Stimulated activated CD8-positive, alpha-beta memory T cell treated with anti-CD3 and anti-CD28 coated beads, Interleukin-12 subunit alpha, Interleukin-12 subunit beta, amount 100 ng/mL, for 1 hour (primary cell): Measurements from ENCODE around the gene NR1I3.
"Not testable (repeated sequence)": the region's sequence is repeated elsewhere in the genome, so short reads cannot be mapped to it uniquely, and the experiment has no call there.

Experiments
- DNase-seq: peaks from one replicate; pipeline ENCODE4 v3.0.0-alpha.2; 2020; ENCODE audit warnings: low read depth

NR1I3 gene

DNA sequence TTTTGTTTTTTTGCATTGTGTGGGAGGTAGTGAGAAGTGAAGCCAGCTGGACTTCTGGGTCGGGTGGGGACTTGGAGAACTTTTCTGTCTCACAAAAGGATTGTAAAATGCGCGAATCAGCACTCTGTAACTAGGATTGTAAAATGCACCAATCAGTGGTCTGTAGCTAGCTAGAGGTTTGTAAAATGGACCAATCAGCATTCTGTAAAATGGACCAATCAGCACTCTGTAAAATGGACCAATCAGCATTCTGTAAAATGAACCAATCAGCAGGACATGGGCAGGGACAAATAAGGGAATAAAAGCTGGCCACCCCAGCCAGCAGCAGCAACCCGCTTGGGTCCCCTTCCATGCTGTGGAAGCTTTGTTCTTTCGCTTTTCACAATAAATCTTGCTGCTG, 12.1 kb upstream of the NR1I3 start:
- DNase-seq, result not testable (repeated sequence)

DNA sequence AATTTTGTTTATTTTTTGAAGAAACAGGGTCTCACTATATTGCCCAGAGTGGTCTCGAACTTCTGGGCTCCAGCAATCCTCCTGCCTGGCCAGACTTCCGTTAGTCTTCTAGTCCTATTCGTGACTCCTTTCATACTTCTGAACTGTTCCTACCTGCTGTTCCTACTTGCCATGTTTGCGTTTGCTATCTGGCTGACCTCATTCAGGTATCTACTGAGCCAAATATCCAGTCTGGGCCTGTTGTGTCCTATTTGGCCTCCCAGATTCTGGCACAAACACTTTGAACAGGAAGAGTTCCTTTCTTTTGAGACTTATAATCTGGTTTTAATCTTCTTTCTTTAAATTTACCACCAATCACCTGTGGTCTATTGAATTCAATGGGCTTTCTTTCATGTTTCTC, 6.9 kb upstream of the NR1I3 start:
- DNase-seq, result no peak

DNA sequence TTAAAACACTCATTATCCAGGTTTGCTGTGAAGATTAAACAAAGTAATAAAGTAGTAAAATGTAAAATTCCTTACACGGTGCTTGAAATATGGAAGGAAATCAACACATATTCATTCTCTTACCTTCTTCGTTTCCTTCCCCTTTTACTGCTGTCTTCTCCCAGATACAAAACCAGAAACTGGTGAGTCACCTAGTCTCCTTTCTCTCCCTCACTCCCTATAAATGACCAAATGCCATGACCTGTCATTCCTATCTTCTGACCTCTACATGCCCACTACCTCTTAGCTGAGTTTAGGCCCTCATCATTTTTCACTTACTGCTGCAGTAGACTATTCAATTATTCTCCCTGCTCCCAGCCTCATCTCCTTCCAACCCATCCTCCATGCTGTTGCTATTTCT, 4.3 kb upstream of the NR1I3 start:
- no peak for DNase-seq

DNA sequence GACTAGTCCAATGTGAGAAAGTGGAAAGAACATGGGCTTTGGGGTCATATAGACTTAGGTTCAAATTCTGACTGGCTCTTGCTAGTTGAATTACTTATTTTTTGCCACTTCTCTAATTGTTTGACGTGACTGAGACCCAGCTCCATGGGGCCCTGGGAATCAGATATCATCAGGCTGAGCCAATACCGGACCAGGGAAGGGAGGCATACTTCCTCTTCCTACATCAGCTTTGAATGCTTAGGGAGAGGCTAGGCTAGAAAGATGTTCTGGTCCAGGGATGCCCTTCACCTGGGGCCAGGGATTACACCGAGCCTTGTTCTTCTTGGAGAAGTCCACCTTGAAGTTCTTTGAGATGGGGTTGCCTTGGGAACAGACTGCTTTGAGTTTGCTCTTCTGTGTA, 3.7 kb upstream of the NR1I3 start:
- no peak for DNase-seq

DNA sequence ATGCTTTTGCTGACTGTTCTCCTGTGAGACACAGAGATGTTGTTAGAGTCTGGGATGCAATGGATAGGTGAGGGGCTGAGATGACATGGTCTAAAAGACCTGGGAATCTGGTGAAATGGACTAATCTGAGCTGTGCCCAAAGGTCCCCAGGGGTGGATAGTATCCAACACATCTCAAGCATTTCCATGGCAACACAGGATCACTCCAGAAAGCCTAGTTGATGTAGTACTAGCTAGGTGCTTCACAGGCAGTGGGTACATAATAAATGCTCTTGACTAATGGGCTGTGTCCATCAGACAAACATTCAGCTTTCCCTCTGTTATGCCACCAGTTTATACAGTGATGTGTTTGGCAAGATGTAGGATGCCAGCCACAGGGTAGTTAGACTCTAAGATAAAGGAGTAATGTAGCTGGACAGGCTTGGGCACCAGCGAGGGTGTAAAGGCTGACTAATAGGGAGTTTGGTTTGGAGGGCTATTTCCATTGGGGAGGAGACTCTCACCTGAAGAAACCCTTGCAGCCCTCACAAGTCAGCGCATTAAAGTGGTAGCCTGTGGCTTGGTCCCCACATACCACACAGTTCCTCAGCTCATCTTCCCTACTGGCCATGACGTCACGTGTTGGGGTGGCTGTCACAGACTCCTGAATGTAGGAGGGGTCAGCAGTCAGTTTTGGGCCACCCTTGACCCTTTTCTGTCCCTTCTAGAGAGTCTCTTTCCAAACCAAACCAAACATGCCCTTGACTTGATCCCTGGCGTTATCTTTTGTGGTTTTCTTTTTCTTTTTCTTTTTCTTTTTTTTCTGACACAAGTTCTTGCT, 1.8 kb downstream of the NR1I3 start:
- DNase-seq, result no peak

DNA sequence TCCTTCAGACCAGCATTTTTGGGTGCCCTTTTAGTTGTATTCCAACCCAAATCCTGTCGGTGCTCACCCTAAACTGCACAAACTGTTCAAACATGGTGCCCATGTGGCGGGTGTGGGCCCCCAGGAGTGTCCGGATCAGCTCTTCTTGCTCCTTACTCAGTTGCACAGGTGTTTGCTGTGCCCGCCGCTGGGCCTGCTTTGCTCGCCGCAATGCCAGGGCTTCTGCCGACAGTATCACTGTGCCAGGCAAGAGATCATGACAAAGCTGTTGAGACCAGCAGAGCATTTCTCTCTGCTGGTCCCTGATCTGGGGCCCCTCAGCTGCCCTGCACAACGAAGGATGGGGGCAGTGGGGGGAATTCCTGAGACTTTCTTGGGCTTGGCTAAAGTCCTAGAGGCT, 4.9 kb downstream of the NR1I3 start:
- no peak for DNase-seq

DNA sequence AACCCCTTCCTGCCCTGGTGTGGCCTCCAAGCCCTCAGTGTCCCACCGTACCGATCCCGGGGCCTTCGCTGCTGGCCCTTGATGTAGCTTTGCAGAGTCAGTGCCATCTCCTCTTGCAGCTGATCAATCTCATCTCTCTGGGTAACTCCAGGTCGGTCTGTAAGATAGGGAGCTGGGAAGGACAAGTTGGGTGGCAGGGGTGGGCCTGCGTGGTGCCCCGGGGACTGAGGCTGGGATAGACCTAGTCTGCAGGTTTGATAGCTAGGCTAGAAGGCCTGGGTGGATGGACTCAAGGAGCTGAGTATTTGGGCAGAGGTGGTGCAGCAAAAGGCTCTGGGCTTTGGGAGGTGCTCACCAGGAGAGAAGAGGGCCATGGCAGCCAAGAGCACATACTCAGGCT, 7.2 kb downstream of the NR1I3 start:
- DNase-seq, result no peak

DNA sequence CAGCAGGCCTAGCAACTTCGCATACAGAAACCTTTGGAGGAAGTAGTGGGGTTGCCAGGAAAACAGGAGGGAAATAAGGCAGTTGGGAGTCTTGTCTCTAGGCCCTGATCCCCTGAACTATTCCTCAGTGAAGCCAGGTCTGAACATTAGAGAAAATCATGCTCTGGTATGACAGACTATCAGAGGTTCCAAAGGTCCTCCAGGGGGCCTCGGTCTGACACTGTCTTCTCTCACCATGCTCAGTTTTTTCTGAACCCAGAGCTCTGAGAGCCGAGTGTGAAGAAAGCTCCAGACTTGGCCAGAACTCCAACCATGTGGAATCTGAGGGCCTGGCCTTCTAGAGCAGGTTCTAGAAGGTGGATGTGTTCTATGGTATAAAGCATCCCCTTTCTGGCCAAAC, 8.1 kb downstream of the NR1I3 start:
- DNase-seq, result no peak

DNA sequence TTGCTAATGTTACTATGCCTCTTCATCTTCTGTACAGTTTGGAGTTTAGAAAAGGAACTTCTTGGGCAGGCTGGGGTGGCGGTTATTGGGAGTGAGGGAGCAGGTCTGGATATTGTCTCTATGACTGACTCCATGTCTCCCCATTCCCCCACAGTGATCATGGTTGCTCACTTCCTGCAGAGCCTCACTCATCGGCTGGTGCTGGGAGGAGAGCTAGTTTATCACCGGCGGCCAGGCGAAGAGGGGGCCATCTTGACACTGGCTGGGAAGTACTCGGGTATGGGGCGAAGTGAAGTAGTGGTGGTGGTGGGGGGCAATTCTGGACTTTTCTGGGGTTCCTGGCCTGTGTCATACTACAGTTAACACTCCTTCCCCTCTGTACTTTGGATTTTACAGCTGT, 10.0 kb downstream of the NR1I3 start:
- no peak for DNase-seq

DNA sequence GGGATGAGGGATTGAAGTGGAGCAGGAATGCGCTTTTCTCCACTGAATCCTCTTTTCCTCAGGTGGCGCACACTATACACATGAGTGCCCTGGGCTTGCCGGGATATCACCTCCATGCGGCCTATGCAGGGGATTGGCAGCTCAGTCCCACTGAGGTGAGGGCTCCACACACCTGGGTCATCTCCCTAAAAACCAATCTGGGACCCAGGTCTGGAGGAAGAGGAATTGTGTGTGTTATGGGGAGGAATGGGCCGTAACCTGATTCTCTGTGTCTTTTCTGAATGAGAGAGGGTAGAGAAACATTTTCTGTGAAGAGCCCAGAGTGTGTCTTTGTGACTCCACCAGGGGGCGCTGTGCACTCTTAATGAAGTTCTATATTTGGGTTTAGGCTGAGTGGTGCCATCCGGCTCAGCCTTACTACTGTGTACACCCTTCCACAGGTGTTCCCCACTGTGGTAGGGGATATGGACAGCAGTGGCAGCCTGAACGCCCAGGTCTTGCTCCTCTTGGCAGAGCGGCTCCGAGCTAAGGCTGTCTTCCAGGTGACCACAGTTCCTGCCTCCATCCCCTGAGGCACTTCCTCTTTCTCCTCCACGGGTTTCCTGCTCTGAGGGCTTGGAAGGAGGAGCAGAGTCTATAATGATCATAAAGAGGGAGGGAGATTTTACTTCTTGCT, 10.7 kb downstream of the NR1I3 start:
- peak; percentile 88 for DNase-seq

DNA sequence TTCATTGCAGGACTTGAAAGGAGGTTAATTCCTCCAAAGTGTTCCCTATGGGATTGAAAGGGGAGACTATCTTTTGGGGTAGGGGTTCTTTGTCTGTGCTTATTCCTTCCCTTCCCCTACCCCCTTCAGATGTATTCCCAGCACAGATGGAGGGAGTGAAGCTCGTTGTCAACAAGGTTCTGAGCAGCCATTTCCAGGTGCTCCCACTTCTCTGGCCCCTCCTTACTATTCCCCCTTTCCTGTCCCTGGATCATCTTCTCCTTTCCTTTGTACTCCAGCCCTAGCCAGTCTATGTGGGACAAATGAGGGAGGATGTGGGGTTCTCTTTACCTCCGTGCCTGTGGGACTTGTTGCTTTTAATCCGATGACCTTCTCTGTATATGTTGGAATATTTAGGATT, 11.2 kb downstream of the NR1I3 start:
- no peak for DNase-seq

DNA sequence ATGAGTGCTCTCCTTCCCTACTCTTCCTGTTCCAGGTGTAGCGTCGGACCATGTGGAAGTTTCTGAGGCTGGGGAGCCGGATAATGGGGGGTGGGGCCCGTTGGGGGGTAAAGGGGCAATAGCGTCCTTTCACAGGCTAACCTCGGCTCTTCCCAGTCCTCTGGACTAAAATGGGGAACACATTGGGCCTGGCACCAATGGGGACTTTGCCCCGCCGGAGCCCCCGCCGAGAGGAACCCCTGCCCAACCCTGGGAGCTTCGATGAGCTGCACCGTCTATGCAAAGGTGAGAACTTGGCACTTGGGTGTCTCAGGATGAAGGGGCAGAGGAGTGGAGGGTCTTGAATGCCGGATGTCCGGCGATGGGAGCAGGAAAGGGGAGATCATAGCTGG, 11.7 kb downstream of the NR1I3 start:
- DNase-seq, result no peak

DNA sequence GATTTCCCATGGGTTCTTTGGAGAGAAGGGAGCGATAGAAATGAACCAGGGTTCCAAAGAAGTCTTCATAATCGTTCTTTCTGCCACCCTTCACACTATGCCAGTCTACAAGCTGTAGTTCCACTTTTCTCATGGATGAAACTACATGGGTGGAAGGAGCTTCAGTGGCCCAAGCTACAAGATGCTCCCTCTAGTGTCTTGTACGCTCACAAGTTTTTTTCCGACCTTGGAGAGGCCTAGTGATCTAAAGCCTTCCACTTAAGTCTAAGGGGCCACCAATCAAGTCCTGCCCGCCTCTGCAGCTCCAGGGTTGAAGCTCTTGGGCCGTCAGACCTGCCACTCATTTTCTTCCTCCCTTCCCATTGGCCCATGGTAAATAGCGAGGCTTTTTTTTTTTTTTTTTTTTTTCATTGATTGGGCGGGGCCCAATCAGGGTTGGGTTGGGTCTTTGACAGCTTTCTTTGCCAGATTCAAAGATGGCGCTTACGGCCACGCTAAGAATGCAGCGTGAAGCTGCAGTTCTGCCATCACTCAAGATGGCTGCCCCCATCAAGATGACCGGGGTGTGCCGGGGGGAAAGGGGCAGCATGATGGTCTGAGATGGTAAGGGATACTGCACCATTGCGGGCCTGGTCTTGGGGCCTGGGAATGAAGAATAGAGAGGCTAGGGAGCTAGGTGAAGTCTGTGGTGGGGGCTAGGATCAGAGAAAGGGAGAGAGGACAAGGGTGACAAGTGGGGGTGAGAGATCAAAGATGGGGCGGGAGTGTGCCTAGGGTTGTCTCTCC, 12.3 kb downstream of the NR1I3 start, which contains the start of gene TOMM40L:
Gene TOMM40L (plus strand): TSS at position 527 of the 786 bp plus-strand sequence. CDS start 430 bp downstream, outside the sequence.
- DNase-seq, result peak; percentile 78

DNA sequence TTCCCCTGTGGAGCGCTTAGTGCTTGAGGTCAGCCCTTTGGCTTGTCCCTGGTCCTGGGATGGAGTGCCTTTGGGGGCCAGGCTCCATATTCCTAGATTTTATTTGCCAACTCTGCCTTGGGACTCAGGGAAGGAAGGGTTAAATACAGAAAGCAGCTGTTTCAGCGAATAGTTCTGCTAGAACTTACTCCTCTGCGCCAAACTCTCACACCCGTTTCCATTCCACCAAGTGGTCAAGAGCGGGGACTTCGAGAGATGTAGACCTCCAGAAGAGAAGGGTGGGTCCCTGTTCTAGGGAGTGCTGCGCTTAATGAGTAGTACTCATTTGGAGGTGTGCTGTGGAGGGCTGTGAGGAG, 12.8 kb downstream of the NR1I3 start:
- DNase-seq, result no peak

DNA sequence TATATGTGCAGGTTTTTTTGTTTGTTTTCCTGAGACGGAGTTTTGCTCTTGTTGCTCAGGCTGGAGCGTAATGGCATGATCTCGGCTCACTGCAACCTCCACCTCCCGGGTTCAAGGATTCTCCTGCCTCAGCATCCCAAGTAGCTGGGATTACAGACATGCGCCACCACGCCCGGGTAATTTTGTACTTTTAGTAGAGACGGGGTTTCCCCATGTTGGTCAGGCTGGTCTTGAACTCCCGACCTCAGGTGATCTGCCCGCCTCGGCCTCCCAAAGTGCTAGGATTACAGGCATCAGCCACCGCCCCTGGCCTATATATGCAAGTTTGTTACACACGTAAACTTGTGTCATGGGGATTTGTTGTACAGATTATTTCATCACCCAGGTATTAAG, 13.3 kb downstream of the NR1I3 start:
- not testable (repeated sequence) for DNase-seq

DNA sequence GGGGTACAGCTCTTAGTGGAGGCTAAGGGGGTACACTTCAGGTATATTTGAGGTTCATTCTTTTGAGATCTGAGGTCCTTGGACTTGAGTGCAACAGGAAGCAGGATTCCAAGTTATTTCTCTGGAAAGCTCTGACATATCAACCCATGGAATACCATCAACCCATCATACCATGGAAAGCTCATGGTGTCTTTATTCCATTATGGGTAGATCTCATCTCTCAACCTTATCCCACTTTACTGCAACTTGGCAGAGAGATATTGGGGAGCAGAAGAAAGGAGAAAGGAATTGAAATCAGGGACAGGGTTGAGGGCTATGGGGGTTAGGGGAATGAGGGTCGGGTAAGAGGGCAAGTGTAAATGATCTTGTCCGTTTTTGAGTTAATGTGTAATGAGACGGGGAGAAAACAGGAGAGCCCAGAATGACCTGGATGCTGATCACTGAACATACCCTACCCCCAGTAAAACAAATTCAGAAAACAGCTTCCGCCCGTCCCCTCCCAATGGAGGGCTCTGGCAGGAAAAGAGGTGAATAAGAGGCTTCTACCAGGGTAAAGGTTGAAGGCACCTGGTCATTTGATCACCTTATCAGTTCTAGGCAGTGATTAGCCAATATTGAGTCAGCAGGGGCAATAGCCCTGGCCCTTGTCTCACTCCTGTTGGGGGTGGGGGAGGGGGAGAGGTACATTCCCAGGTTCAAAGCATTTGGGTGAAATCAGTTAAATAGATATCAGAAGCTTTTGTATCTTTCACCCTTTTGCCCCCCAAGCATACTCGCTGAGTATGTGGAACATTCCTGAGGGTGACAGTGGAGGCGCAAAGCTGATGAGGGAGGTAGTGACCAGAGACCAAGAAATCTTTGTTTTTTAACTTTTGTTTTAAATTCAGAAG, 14.0 kb downstream of the NR1I3 start:
- DNase-seq, result no peak

DNA sequence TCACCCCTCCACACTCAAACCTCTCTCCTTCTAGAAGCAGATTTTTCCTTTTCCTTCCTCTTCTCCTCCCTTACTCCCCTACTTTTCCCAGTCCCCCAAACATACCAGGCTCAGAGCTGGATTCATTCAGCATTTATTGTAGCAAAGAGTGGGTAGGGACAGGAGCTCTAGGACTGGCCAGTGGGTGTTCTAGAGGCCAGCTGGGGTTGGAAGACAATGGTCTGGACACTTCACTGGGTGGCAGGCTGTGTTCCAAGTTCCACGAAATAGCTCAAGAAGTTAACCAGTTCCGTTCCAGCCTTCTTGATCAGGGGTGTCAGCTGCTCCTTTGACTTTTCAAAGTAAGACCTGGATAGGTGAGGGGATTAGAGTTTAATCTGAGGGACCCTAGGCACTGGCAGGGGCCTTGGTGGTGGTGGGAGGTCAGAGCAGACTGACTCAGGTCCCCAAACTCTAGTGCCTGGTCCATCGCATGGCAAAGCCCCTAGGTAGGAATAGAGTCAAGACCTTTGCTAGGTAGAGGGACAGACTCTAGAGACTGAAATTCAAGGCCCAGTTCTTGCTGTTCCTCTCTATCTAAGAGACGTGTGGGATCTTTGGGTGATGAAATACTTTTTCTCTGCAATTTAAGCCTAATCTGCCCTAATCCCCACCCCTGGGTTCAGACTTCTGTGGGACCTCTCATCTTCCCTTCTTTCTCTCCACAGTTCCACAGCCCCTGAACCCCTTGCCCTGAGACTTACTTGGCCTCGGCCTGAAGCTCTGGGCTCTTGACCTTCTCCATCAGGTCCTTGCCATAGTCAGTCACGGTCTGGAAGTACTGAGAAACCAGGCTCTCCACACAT, 15.6 kb downstream of the NR1I3 start:
- no peak for DNase-seq

DNA sequence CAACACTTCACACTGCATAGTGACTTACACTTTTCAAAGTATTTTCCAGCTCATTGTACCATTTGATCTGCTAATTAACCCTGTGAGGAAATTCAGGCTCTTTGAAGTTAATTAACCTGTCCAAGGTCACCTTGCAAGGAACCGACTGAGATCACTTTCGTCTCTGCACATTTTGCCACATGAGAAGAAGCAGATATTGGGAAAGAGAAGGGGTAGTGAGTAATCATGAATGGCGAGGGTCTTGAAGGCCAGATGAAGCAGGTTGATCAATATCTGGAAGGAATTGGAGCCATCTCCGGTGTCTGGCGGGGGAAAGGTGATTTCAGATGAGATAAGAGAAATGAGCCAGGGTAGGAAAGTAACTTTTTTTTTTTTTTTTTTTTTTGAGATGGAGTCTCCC, 18.0 kb downstream of the NR1I3 start:
- no peak for DNase-seq

DNA sequence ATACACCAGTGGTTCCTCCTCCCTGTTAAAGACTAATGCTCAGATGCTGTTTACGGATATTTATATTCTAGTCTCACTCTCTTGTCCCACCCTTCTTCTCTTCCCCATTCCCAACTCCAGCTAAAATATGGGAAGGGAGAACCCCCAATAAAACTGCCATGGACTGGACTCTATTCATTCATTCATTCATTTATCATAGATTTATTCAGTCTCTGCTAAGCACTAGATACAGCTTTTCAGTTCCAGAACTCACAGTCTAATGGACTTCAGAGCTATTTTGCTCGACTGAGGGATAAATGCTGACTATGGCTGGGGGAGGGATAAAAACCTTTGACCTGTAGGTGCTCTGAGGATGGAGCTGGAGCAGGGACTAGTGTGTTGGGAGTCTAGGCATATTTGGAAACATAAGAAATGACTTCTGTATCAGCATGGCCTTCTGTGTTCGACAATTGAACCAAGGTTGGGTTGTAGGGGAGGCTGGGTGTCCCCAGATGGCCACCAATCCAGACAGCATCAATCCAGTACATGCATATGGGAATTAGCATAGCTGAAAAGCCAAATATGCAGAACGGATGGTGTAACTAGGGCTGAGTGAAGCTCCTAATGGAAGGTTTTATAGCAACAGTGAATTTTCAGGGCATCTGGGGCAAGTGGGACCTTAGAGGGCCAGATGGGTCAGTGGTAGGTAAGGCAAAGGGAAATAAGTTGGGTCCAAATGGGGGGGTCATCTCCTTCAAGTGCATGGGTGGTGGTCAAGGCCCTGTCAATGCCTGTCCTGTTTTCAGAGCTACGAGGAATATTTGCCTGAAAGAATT, 18.7 kb downstream of the NR1I3 start:
- DNase-seq, result no peak
